GM06990 (cell line): ENCODE measurements around the gene RETREG1.

Experiments used
- DNase-seq: peaks from one replicate; pipeline ENCODE4 v3.0.0-alpha.2; 2011; ENCODE audit not compliant: insufficient read length; ENCODE audit errors: extremely low read depth
- H3K27me3 ChIP-seq: replicated peaks from 2 replicates; pipeline ENCODE4 v1.6.0; 2011; ENCODE audit warnings: low read length; ENCODE audit not compliant: control insufficient read depth, insufficient read depth
- H3K36me3 ChIP-seq: 2 replicates; pipeline ENCODE4 v1.5.1; 2011; ENCODE audit warnings: low read length; ENCODE audit not compliant: control insufficient read depth, insufficient read depth
- H3K4me3 ChIP-seq: replicated peaks from 2 replicates; pipeline ENCODE4 v1.5.1; 2011; ENCODE audit warnings: low read depth, mild to moderate bottlenecking, control low read depth, low read length
- CTCF ChIP-seq: IDR thresholded peaks from 2 replicates; pipeline ENCODE4 v1.5.1; 2011; ENCODE audit warnings: low read length, control low read depth, mild to moderate bottlenecking, inconsistent platforms; ENCODE audit not compliant: insufficient read depth, poor library complexity, severe bottlenecking

Gene RETREG1

DNA sequence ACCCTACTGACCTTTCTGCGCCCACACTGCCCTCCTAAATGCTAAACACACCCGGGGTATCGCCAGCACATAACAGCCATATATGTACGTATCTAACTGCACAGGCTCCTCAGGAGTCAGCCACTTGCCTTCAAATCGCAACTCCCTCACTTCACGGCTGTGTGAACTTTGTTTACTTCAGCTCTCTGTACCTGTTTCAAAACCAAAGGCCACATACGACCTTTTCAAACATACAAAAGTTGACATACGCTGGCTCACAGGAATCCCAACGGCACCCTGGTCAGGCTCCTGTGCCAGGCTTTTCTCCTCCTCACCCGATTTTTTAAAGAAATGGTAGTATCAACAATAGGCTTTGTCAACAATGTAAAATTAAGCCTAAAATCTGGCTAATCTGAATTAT, 112.2 kb downstream of the RETREG1 start:
- Histone ChIP-seq H3K27me3 (no peaks in the 10 kb centered on the region), H3K36me3 (no peaks in the 10 kb centered on the region), H3K4me3 (no peak overlapping the region)
- no peak for DNase-seq
- TF ChIP-seq CTCF, result no peak

- Histone ChIP-seq H3K4me3 (no peak overlapping the region), H3K36me3 (no peaks in the 10 kb centered on the region), H3K27me3 (no peaks in the 10 kb centered on the region)
- TF ChIP-seq CTCF, result no peak
- DNase-seq, result no peak
Measured at GRCh38 chr5:16502866-16503265, 113.9 kb downstream of the RETREG1 start.

GRCh38 chr5:16500024-16500423, 116.8 kb downstream of the RETREG1 start:
- no peak for TF ChIP-seq CTCF
- Histone ChIP-seq H3K27me3 (no peaks in the 10 kb centered on the region), H3K4me3 (no peak overlapping the region), H3K36me3 (no peaks in the 10 kb centered on the region)
- no peak for DNase-seq

DNA sequence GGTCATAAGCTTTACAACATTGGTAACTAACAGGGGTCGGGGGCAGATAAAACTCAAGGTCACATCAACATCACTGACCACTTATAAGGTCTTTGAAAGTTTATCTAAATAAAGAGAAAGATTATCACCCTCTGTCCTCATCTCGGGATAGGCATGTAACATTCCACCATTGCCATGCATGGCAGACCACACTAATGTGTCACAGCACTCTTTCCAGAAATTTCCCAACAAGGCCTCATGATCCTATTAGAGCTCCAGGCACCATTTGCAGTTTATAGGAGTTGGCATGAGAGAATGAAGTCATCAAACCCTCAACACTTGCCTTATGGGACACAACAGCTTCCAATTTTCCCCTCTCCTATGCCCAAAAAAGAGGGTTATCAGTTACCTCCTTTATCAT, 119.3 kb downstream of the RETREG1 start:
- Histone ChIP-seq H3K27me3 (no peaks in the 10 kb centered on the region), H3K4me3 (no peak overlapping the region), H3K36me3 (no peaks in the 10 kb centered on the region)
- TF ChIP-seq CTCF, result no peak
- no peak for DNase-seq

GRCh38 chr5:16493261-16493660, 123.5 kb downstream of the RETREG1 start:
- no peak for TF ChIP-seq CTCF
- no peaks in the 10 kb centered on the region for H3K36me3 ChIP-seq
- no peak for DNase-seq
- no peaks in the 10 kb centered on the region for H3K27me3 ChIP-seq
- no peak overlapping the region for H3K4me3 ChIP-seq
